Parathyroid adenoma (tissue), 2 donors: ENCODE results near the gene UQCRQ.

Source experiments
- H2AFZ ChIP-seq: fragments of 300-600 bp; sonication (generic); one replicate; pipeline ENCODE4 v1.7.0; 2017; ENCODE audit warnings: antibody characterized with exemption, mild to moderate bottlenecking
- H3K27ac ChIP-seq: fragments of 300-600 bp; sonication (generic); one replicate; pipeline ENCODE4 v1.7.0; 2017
- H3K27me3 ChIP-seq: fragments of 300-600 bp; sonication (generic); one replicate; pipeline ENCODE4 v1.7.0; 2017; ENCODE audit warnings: low read length; ENCODE audit not compliant: control insufficient read depth, insufficient read depth
- H3K36me3 ChIP-seq: fragments of 300-600 bp; sonication (generic); one replicate; pipeline ENCODE4 v1.7.0; 2017; ENCODE audit warnings: low read length; ENCODE audit not compliant: control insufficient read depth, insufficient read depth
- H3K4me1 ChIP-seq: fragments of 300-600 bp; sonication (generic); one replicate; pipeline ENCODE4 v1.7.0; 2017; ENCODE audit warnings: control low read depth
- H3K4me2 ChIP-seq: fragments of 300-600 bp; sonication (generic); one replicate; pipeline ENCODE4 v1.7.0; 2017; ENCODE audit warnings: low read length
- H3K4me3 ChIP-seq: fragments of 300-600 bp; sonication (generic); one replicate; pipeline ENCODE4 v1.7.0; 2017; ENCODE audit warnings: low read depth, low read length
- H3K79me2 ChIP-seq: fragments of 300-600 bp; sonication (generic); one replicate; pipeline ENCODE4 v1.7.0; 2017; ENCODE audit warnings: control low read depth
- H3K9ac ChIP-seq: fragments of 300-600 bp; sonication (generic); one replicate; pipeline ENCODE4 v1.7.0; 2017; ENCODE audit warnings: mild to moderate bottlenecking
- H3K9me3 ChIP-seq: fragments of 300-600 bp; sonication (generic); one replicate; pipeline ENCODE4 v1.7.0; 2017; ENCODE audit warnings: low read length; ENCODE audit not compliant: control insufficient read depth
- TF ChIP-seq, protein P1 (sequence below): fragments of 300-600 bp; sonication (generic); IDR thresholded peaks from one replicate; pipeline ENCODE4 v1.7.0; 2017; ENCODE audit warnings: antibody characterized with exemption, mild to moderate bottlenecking
- donor health status: primary hyperparathyroidism.

UQCRQ gene

DNA sequence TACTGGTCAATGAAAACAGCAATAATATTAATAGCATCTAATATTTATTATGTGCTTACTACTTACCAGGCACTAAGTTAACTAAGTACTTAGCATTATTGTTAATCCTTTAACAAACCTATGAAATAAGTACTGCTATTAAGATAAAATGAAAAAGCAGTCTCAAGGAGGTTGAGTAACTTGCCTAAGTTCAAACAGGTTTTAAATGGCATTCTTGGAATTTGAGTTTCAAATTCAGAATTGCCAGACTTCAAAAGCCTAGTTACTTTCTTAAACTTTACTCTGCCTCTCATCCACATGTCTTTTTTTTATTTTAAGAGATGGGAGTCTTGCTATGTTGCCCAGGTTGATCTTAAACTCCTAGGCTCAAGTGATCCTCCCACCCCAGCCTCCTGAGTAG lies 23.1 kb downstream of the UQCRQ start:
- TF ChIP-seq, protein P1, sequence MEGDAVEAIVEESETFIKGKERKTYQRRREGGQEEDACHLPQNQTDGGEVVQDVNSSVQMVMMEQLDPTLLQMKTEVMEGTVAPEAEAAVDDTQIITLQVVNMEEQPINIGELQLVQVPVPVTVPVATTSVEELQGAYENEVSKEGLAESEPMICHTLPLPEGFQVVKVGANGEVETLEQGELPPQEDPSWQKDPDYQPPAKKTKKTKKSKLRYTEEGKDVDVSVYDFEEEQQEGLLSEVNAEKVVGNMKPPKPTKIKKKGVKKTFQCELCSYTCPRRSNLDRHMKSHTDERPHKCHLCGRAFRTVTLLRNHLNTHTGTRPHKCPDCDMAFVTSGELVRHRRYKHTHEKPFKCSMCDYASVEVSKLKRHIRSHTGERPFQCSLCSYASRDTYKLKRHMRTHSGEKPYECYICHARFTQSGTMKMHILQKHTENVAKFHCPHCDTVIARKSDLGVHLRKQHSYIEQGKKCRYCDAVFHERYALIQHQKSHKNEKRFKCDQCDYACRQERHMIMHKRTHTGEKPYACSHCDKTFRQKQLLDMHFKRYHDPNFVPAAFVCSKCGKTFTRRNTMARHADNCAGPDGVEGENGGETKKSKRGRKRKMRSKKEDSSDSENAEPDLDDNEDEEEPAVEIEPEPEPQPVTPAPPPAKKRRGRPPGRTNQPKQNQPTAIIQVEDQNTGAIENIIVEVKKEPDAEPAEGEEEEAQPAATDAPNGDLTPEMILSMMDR: no peak
- Histone ChIP-seq H2AFZ (no peak overlapping the region), H3K27me3 (no peaks in the 10 kb centered on the region), H3K9me3 (no peaks in the 10 kb centered on the region), H3K4me1 (no peaks in the 10 kb centered on the region), H3K27ac (no peak overlapping the region), H3K4me3 (no peak overlapping the region), H3K79me2 (peaks cover 5% of the 10 kb centered on the region), H3K9ac (no peak overlapping the region), H3K4me2 (no peak overlapping the region), H3K36me3 (no peaks in the 10 kb centered on the region)

DNA sequence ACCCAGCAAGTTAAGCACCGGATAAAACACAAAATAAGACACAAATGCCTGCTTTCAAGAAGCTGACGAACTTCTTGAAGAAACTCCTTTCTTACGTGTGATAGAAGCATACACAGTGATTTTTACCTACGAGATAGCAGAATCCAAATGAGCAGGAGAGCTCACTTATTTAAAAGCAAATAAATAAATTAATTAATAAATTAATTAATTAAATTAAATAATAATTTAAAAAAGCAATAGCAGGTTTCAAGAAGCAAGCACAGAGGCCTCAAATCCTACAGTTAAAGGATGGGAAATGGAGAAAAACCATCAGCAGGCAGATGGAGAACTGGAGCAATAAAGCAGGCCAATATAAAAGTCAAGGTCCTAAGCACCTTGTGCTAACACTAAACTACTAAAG lies 24.4 kb downstream of the UQCRQ start:
- no peak overlapping the region for H3K4me2 ChIP-seq
- H3K9ac ChIP-seq: no peak overlapping the region
- H3K27ac ChIP-seq: no peak overlapping the region
- no peaks in the 10 kb centered on the region for H3K9me3 ChIP-seq
- no peaks in the 10 kb centered on the region for H3K27me3 ChIP-seq
- TF ChIP-seq, protein P1: no peak
- H3K4me3 ChIP-seq: no peak overlapping the region
- no peaks in the 10 kb centered on the region for H3K4me1 ChIP-seq
- H3K36me3 ChIP-seq: no peaks in the 10 kb centered on the region
- peaks cover 6% of the 10 kb centered on the region for H3K79me2 ChIP-seq
- H2AFZ ChIP-seq: no peak overlapping the region

DNA sequence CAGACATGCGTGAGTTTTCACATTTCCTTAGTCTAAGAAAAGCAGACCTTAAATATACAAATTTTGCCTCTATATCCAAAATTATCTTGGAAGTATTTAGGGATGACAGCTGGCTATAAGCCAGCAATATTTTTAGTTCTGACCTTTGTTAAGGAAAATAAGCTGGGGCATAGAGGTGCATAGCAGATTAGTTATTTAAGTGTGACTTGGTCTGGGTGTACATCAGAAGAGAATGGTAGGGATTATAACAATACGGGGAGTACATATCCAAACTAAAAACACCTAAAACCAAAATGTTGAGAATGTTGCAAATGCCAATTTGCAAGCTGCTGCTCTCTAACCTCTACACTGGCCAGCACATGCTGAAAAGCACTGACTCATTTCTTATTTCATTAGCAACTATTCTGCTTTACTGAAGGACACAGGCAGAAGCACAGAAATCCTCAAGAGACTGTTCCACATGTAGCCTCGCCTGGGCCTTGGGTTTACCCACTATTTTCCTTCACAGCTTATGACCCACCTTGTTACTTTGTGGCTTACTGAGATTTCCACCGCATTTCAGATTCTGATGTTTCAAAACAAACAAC lies 29.4 kb downstream of the UQCRQ start:
- no peak overlapping the region for H3K27ac ChIP-seq
- no peak overlapping the region for H3K9ac ChIP-seq
- H3K36me3 ChIP-seq: no peaks in the 10 kb centered on the region
- H3K4me2 ChIP-seq: no peak overlapping the region
- no peaks in the 10 kb centered on the region for H3K27me3 ChIP-seq
- H3K79me2 ChIP-seq: peaks cover 6% of the 10 kb centered on the region
- no peaks in the 10 kb centered on the region for H3K9me3 ChIP-seq
- TF ChIP-seq, protein P1: no peak
- no peak overlapping the region for H3K4me3 ChIP-seq
- no peaks in the 10 kb centered on the region for H3K4me1 ChIP-seq
- H2AFZ ChIP-seq: no peak overlapping the region

DNA sequence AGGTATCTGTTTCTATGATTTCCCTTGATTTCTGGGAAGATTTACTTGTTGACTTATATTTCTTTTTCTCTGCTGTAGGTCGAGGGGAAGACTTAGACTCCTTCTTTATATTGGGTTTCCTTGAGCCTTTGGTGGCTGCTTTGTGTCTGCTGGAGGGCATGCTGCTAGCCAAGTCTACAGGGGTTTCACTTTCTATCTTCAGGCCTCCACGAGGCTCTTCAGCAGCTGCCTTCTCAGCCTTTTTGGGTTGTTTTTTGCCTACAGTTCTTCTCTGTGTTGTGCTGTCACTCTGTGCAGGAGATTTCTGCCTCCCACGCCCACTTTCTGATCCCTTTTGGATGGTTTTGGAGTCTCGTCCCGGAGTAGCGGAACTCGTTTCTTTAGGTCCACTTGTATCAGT lies 30.2 kb downstream of the UQCRQ start:
- Histone ChIP-seq H3K4me3 (no peak overlapping the region), H2AFZ (no peak overlapping the region), H3K9me3 (no peaks in the 10 kb centered on the region), H3K9ac (no peak overlapping the region), H3K27ac (no peak overlapping the region), H3K36me3 (no peaks in the 10 kb centered on the region), H3K27me3 (no peaks in the 10 kb centered on the region), H3K79me2 (peaks cover 6% of the 10 kb centered on the region), H3K4me2 (no peak overlapping the region), H3K4me1 (no peaks in the 10 kb centered on the region)
- TF ChIP-seq, protein P1: no peak

DNA sequence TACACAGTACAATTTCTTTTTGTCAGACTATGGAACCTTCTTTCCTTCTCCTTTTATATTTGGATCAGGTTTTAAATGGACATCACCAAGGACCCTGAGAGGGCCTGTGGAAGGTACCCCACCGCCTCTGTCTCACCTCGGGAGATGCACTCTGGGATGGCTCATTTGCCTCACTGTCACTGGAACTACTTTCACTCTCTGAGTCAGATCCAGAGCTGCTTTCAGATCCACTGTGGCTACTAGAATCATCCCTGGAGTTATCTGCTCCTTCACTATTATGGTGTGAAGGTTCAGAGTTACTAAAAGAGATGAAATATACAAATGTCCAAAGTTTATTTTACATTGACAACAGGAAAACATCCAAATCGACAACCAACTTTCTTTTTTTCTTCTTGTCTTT lies 31.7 kb downstream of the UQCRQ start:
- no peak overlapping the region for H3K4me2 ChIP-seq
- H3K27me3 ChIP-seq: no peaks in the 10 kb centered on the region
- peaks cover 7% of the 10 kb centered on the region for H3K79me2 ChIP-seq
- H3K4me1 ChIP-seq: no peaks in the 10 kb centered on the region
- no peak overlapping the region for H3K4me3 ChIP-seq
- no peak overlapping the region for H3K27ac ChIP-seq
- H3K36me3 ChIP-seq: no peaks in the 10 kb centered on the region
- H2AFZ ChIP-seq: no peak overlapping the region
- no peaks in the 10 kb centered on the region for H3K9me3 ChIP-seq
- TF ChIP-seq, protein P1: no peak
- H3K9ac ChIP-seq: no peak overlapping the region
